A673 (cell line): ENCODE results near the gene KLHDC9. TPM values are rescaled to one million over a fixed set of nuclear protein-coding genes. Genes with fewer than 3 reads are reported as not detected.
"Not testable (repeated sequence)": the region's sequence is repeated elsewhere in the genome, so short reads cannot be mapped to it uniquely, and the experiment has no call there.

ENCODE experiments used
- BruUV-seq: library from RNA; stranded (reverse); fragments of 400-500 nt; replicated peaks from 2 replicates; lab custom pipeline; 2021; lab: Mats Ljungman, UMichigan
- CTCF ChIA-PET: fragments of 300-600 bp; sonication (Branson Sonifier 250); formaldehyde crosslinking; loops from one replicate; lab custom pipeline; 2022; ENCODE audit warnings: antibody characterized with exemption; lab: Charles Lee
- POLR2A ChIA-PET: fragments of 300-600 bp; sonication (Branson Sonifier 250); formaldehyde crosslinking; loops from one replicate; lab custom pipeline; 2022; ENCODE audit warnings: antibody characterized with exemption; ENCODE audit not compliant: low non-redundant PET; lab: Charles Lee
- DNase-seq: peaks from one replicate; pipeline ENCODE4 v3.0.0-alpha.2; 2015; ENCODE audit warnings: low spot score
- H3K27ac ChIP-seq: fragments of 200-600 bp; sonication (generic); 2 replicates; pipeline ENCODE4 v1.5.1; 2016; ENCODE audit warnings: mixed run types, low read depth, mild to moderate bottlenecking, mixed read lengths, antibody characterized with exemption, low read length; ENCODE audit not compliant: poor library complexity, severe bottlenecking
- H3K27me3 ChIP-seq: fragments of 200-600 bp; sonication (generic); replicated peaks from 2 replicates; pipeline ENCODE4 v1.6.1; 2017; ENCODE audit warnings: mixed run types, low read depth, mild to moderate bottlenecking, mixed read lengths, antibody characterized with exemption, low read length; ENCODE audit not compliant: insufficient read depth, poor library complexity
- H3K36me3 ChIP-seq: fragments of 200-600 bp; sonication (generic); 2 replicates; pipeline ENCODE4 v1.6.1; 2016; ENCODE audit warnings: mixed run types, mild to moderate bottlenecking, mixed read lengths, antibody characterized with exemption, low read length; ENCODE audit not compliant: insufficient read depth, poor library complexity, severe bottlenecking
- H3K4me1 ChIP-seq: fragments of 200-600 bp; sonication (generic); 2 replicates; pipeline ENCODE4 v1.6.1; 2017; ENCODE audit warnings: mixed run types, mild to moderate bottlenecking, mixed read lengths, antibody characterized with exemption, low read length; ENCODE audit not compliant: insufficient read depth, poor library complexity, severe bottlenecking
- H3K4me3 ChIP-seq: fragments of 200-600 bp; sonication (generic); 2 replicates; pipeline ENCODE4 v1.5.1; 2016; ENCODE audit warnings: low read depth, mixed run types, mild to moderate bottlenecking, mixed read lengths, low read length; ENCODE audit not compliant: poor library complexity, severe bottlenecking
- H3K9me3 ChIP-seq: fragments of 200-600 bp; sonication (generic); 2 replicates; pipeline ENCODE4 v1.6.1; 2016; ENCODE audit warnings: mixed run types, low read depth, mild to moderate bottlenecking, mixed read lengths, antibody characterized with exemption, low read length; ENCODE audit not compliant: poor library complexity, severe bottlenecking
- CTCF ChIP-seq: fragments of 300-800, 200-600 bp; sonication (generic); conservative IDR thresholded peaks from 2 replicates; pipeline ENCODE4 v1.5.1; 2017; ENCODE audit warnings: low read depth, mild to moderate bottlenecking, antibody characterized with exemption, low read length, moderate library complexity, mixed read lengths
- EZH2 ChIP-seq: fragments of 200-600 bp; sonication (generic); IDR thresholded peaks from 2 replicates; pipeline ENCODE4 v1.6.1; 2017; ENCODE audit warnings: borderline replicate concordance, low read depth, mild to moderate bottlenecking, mixed read lengths, antibody characterized with exemption, low read length; ENCODE audit not compliant: poor library complexity, severe bottlenecking
- intact Hi-C: fragments of 100-400 bp; cut with micrococcal nuclease; formaldehyde crosslinking; loops from one replicate; pipeline ENCODE4 v1.10.0; 2022; ENCODE audit not compliant: unreplicated experiment
- total RNA-seq: library from RNA; stranded (reverse); gene quantifications from 2 replicates; pipeline ENCODE4 v1.2.3, GENCODE V29; 2021

The KLHDC9 gene
- total RNA-seq, 1 experiment from 2014 or later, result 1.7 TPM

GRCh38 chr1:161059293-161059692 lies 38.9 kb upstream of the KLHDC9 start:
- intact Hi-C loops, result no loop called here
- Histone ChIP-seq H3K4me3 (no peak overlapping the region), H3K27ac (no peak overlapping the region), H3K36me3 (no peaks in the 10 kb centered on the region), H3K27me3 (peaks cover 4% of the 10 kb centered on the region), H3K4me1 (no peaks in the 10 kb centered on the region), H3K9me3 (no peaks in the 10 kb centered on the region)
- BruUV-seq, result no TSS peak
- no peak for TF ChIP-seq CTCF
- no peak for TF ChIP-seq EZH2
- ChIA-PET POLR2A (interaction anchor here (0.6 kb wide), 1 partner anchor 156 kb away, joined by 3 read pairs; no protein-coding TSS in a partner anchor), CTCF (no interaction called here)
- no peak for DNase-seq

GRCh38 chr1:161061419-161061818 lies 36.7 kb upstream of the KLHDC9 start:
- Histone ChIP-seq H3K27ac (no peak overlapping the region), H3K4me3 (no peak overlapping the region), H3K27me3 (peaks cover 9% of the 10 kb centered on the region), H3K36me3 (no peaks in the 10 kb centered on the region), H3K4me1 (no peaks in the 10 kb centered on the region), H3K9me3 (no peaks in the 10 kb centered on the region)
- intact Hi-C loops, result no loop called here
- no peak for DNase-seq
- CTCF ChIA-PET, result no interaction called here
- POLR2A ChIA-PET, result no interaction called here
- no TSS peak for BruUV-seq
- no peak for TF ChIP-seq CTCF
- no peak for TF ChIP-seq EZH2

GRCh38 chr1:161063936-161064335 lies 34.2 kb upstream of the KLHDC9 start:
- intact Hi-C loops, H3K36me3 ChIP-seq, DNase-seq, H3K27ac ChIP-seq, H3K27me3 ChIP-seq, H3K4me1 ChIP-seq, H3K9me3 ChIP-seq, BruUV-seq, CTCF ChIA-PET, H3K4me3 ChIP-seq, POLR2A ChIA-PET: not testable (repeated sequence)

- POLR2A ChIA-PET, CTCF ChIA-PET: not testable (repeated sequence)
Measured at GRCh38 chr1:161065681-161066080, 32.5 kb upstream of the KLHDC9 start.

More at GRCh38 chr1:161065681-161066080, 32.5 kb upstream of the KLHDC9 start:
- H3K4me3 ChIP-seq, intact Hi-C loops, DNase-seq, H3K4me1 ChIP-seq, BruUV-seq, H3K27me3 ChIP-seq, H3K27ac ChIP-seq, H3K36me3 ChIP-seq, H3K9me3 ChIP-seq: not testable (repeated sequence)
